ENCODE results near the gene KCNIP3.
"Not testable (repeated sequence)": the region's sequence is repeated elsewhere in the genome, so short reads cannot be mapped to it uniquely, and the experiment has no call there.

KCNIP3 gene

GRCh38 chr2:95401480-95401879 lies 104.3 kb downstream of the KCNIP3 start:
- Histone ChIP-seq H3K79me2 (ENCODE audit: insufficient read depth, low read length) (peaks cover 25% of the 10 kb centered on the region), H3K36me3 (ENCODE audit: insufficient read depth, low read length) (peaks cover 3% of the 10 kb centered on the region; the same call in 1 of the 2 replicates), H3K4me2 (ENCODE audit: insufficient read depth, low read length) (peak overlapping the region; percentile 98), H3K27me3 (ENCODE audit: insufficient read depth, low read length, poor library complexity) (no peaks in the 10 kb centered on the region), H3K27ac (ENCODE audit: low read length) (no peak overlapping the region), H3K9ac (ENCODE audit: low read depth, low read length) (peak overlapping the region; percentile 99), H2AFZ (ENCODE audit: low read depth, low read length) (peak overlapping the region; percentile 99; the same call in 1 of the 2 replicates), H4K20me1 (ENCODE audit: insufficient read depth, low read length) (no peaks in the 10 kb centered on the region), H3K4me1 (ENCODE audit: insufficient read depth, low read length) (peaks cover 22% of the 10 kb centered on the region), H3K4me3 (ENCODE audit: low read depth in 1 of 2, low read length in 2 of 2) (peak overlapping the region; percentile 97 to 100; a peak in 3 of 4 replicates), H3K9me3 (ENCODE audit: insufficient read depth, low read length, severe bottlenecking) (no peaks in the 10 kb centered on the region)
- DNase-seq: no peak
- TF ChIP-seq CTCF (IDR thresholded peaks at IDR 0.05; ENCODE audit: borderline replicate concordance, extremely low read depth, low read length, poor library complexity, severe bottlenecking): no peak
- no peak for TF ChIP-seq EZH2 (IDR thresholded peaks at IDR 0.05; ENCODE audit: borderline replicate concordance, low read depth, low read length, severe bottlenecking)
- no peak for ATAC-seq (ENCODE audit: insufficient read depth, low read depth)

- DNase-seq; H3K36me3 ChIP-seq (ENCODE audit: insufficient read depth, low read length); H4K20me1 ChIP-seq (ENCODE audit: insufficient read depth, low read length); H3K9me3 ChIP-seq (ENCODE audit: insufficient read depth, low read length, severe bottlenecking); H3K27me3 ChIP-seq (ENCODE audit: insufficient read depth, low read length, poor library complexity): not testable (repeated sequence)
- peaks cover 25% of the 10 kb centered on the region for H3K79me2 ChIP-seq (ENCODE audit: insufficient read depth, low read length)
- H3K4me1 ChIP-seq (ENCODE audit: insufficient read depth, low read length): peaks cover 22% of the 10 kb centered on the region
- H3K4me3 ChIP-seq (ENCODE audit: low read depth in 1 of 2, low read length in 2 of 2): peak overlapping the region; percentile 97 to 100
- peak overlapping the region; percentile 99 for H3K9ac ChIP-seq (ENCODE audit: low read depth, low read length)
- ATAC-seq (ENCODE audit: insufficient read depth, low read depth): peak; percentile 23
- peak overlapping the region; percentile 98 for H3K4me2 ChIP-seq (ENCODE audit: insufficient read depth, low read length)
- peak overlapping the region; percentile 99 for H2AFZ ChIP-seq (ENCODE audit: low read depth, low read length)
- H3K27ac ChIP-seq (ENCODE audit: low read length): peak overlapping the region; percentile 78
Measured at GRCh38 chr2:95402004-95402369, 104.8 kb downstream of the KCNIP3 start.

GRCh38 chr2:95402370-95403203 lies 105.4 kb downstream of the KCNIP3 start, which contains the start of gene FAHD2A:
Gene FAHD2A (plus strand): TSS chr2:95402708. CDS start chr2:95405559, 2,851 bp downstream.
- ATAC-seq (ENCODE audit: insufficient read depth, low read depth): peak; percentile 95
- H4K20me1 ChIP-seq (ENCODE audit: insufficient read depth, low read length): no peaks in the 10 kb centered on the region
- H3K27me3 ChIP-seq (ENCODE audit: insufficient read depth, low read length, poor library complexity): no peaks in the 10 kb centered on the region
- TF ChIP-seq EZH2 (IDR thresholded peaks at IDR 0.05; ENCODE audit: borderline replicate concordance, low read depth, low read length, severe bottlenecking) (no peak), CTCF (IDR thresholded peaks at IDR 0.05; ENCODE audit: borderline replicate concordance, extremely low read depth, low read length, poor library complexity, severe bottlenecking) (no peak)
- H3K4me3 ChIP-seq (ENCODE audit: low read depth in 1 of 2, low read length in 2 of 2): peak within 1 kb of the TSS; percentile 97 to 100
- peaks cover 22% of the 10 kb centered on the region for H3K4me1 ChIP-seq (ENCODE audit: insufficient read depth, low read length)
- peaks cover 25% of the 10 kb centered on the region for H3K79me2 ChIP-seq (ENCODE audit: insufficient read depth, low read length)
- peak within 1 kb of the TSS; percentile 85 for H3K27ac ChIP-seq (ENCODE audit: low read length)
- peak; percentile 94 for DNase-seq
- peak within 1 kb of the TSS; percentile 99 for H3K9ac ChIP-seq (ENCODE audit: low read depth, low read length)
- no peaks in the 10 kb centered on the region for H3K9me3 ChIP-seq (ENCODE audit: insufficient read depth, low read length, severe bottlenecking)
- peak within 1 kb of the TSS; percentile 98 for H3K4me2 ChIP-seq (ENCODE audit: insufficient read depth, low read length)
- peak within 1 kb of the TSS; percentile 99 for H2AFZ ChIP-seq (ENCODE audit: low read depth, low read length)
- H3K36me3 ChIP-seq (ENCODE audit: insufficient read depth, low read length): peaks cover 10% of the 10 kb centered on the region

GRCh38 chr2:95403204-95403721 lies 106.1 kb downstream of the KCNIP3 start:
- Histone ChIP-seq H3K36me3 (ENCODE audit: insufficient read depth, low read length) (peaks cover 13% of the 10 kb centered on the region), H3K79me2 (ENCODE audit: insufficient read depth, low read length) (peaks cover 25% of the 10 kb centered on the region), H3K4me1 (ENCODE audit: insufficient read depth, low read length) (peaks cover 22% of the 10 kb centered on the region), H3K4me2 (ENCODE audit: insufficient read depth, low read length) (peak overlapping the region; percentile 98), H3K27ac (ENCODE audit: low read length) (peak overlapping the region; percentile 85), H3K4me3 (ENCODE audit: low read depth in 1 of 2, low read length in 2 of 2) (peak overlapping the region; percentile 97 to 100; a peak in 3 of 4 replicates), H3K9ac (ENCODE audit: low read depth, low read length) (peak overlapping the region; percentile 99), H2AFZ (ENCODE audit: low read depth, low read length) (peak overlapping the region; percentile 99)
- H3K27me3 ChIP-seq (ENCODE audit: insufficient read depth, low read length, poor library complexity); H4K20me1 ChIP-seq (ENCODE audit: insufficient read depth, low read length); H3K9me3 ChIP-seq (ENCODE audit: insufficient read depth, low read length, severe bottlenecking): not testable (repeated sequence)
- peak; percentile 66 for TF ChIP-seq CTCF (IDR thresholded peaks at IDR 0.05; ENCODE audit: borderline replicate concordance, extremely low read depth, low read length, poor library complexity, severe bottlenecking)
- peak; percentile 61 for DNase-seq
- ATAC-seq (ENCODE audit: insufficient read depth, low read depth): peak; percentile 64

- not testable (repeated sequence) for H2AFZ ChIP-seq (ENCODE audit: low read depth, low read length); ATAC-seq (ENCODE audit: insufficient read depth, low read depth); H3K9me3 ChIP-seq (ENCODE audit: insufficient read depth, low read length, severe bottlenecking); DNase-seq; H4K20me1 ChIP-seq (ENCODE audit: insufficient read depth, low read length); H3K27me3 ChIP-seq (ENCODE audit: insufficient read depth, low read length, poor library complexity)
- Histone ChIP-seq H3K27ac (ENCODE audit: low read length) (peak overlapping the region; percentile 85; the same call in 1 of the 2 replicates), H3K4me1 (ENCODE audit: insufficient read depth, low read length) (peaks cover 22% of the 10 kb centered on the region), H3K36me3 (ENCODE audit: insufficient read depth, low read length) (peaks cover 17% of the 10 kb centered on the region), H3K4me3 (ENCODE audit: low read depth in 1 of 2, low read length in 2 of 2) (peak overlapping the region; percentile 97 to 100; a peak in 3 of 4 replicates), H3K9ac (ENCODE audit: low read depth, low read length) (peak overlapping the region; percentile 99), H3K4me2 (ENCODE audit: insufficient read depth, low read length) (peak overlapping the region; percentile 98), H3K79me2 (ENCODE audit: insufficient read depth, low read length) (peaks cover 25% of the 10 kb centered on the region)
Measured at GRCh38 chr2:95403824-95404223, 106.7 kb downstream of the KCNIP3 start.
